NCI-H1694 (cell line): ENCODE data around the gene SLC44A3.
"Not testable (repeated sequence)": the region's sequence is repeated elsewhere in the genome, so short reads cannot be mapped to it uniquely, and the experiment has no call there.

Experiments used
- DNase-seq: peaks from one replicate; lab custom pipeline; 2025; lab: John Stamatoyannopoulos, UW

Gene SLC44A3

GRCh38 chr1:94935476-94935875 lies 115.3 kb downstream of the SLC44A3 start:
- DNase-seq = no peak

- no peak for DNase-seq
Observed at GRCh38 chr1:94936861-94937620, 116.9 kb downstream of the SLC44A3 start.

- DNase-seq = no peak
Observed at GRCh38 chr1:94937820-94938219, 117.7 kb downstream of the SLC44A3 start.

- no peak for DNase-seq
Observed at GRCh38 chr1:94940738-94941137, 120.6 kb downstream of the SLC44A3 start.

- DNase-seq = not testable (repeated sequence)
Observed at GRCh38 chr1:94941480-94941879, 121.3 kb downstream of the SLC44A3 start.

GRCh38 chr1:94942171-94943128 lies 122.3 kb downstream of the SLC44A3 start:
- no peak for DNase-seq
